Measurements from ENCODE around the gene SSH2.
A peak's percentile ranks its signal among the peaks of the same experiment; 100 is the strongest.

Gene SSH2

GRCh38 chr17:29837531-29837930 lies 92.5 kb downstream of the SSH2 start:
- no peak overlapping the region for H3K4me3 ChIP-seq (ENCODE audit: control insufficient read depth, low read depth, low read length)
- DNase-seq (ENCODE audit: low read depth): no peak
- TF ChIP-seq, protein P1, sequence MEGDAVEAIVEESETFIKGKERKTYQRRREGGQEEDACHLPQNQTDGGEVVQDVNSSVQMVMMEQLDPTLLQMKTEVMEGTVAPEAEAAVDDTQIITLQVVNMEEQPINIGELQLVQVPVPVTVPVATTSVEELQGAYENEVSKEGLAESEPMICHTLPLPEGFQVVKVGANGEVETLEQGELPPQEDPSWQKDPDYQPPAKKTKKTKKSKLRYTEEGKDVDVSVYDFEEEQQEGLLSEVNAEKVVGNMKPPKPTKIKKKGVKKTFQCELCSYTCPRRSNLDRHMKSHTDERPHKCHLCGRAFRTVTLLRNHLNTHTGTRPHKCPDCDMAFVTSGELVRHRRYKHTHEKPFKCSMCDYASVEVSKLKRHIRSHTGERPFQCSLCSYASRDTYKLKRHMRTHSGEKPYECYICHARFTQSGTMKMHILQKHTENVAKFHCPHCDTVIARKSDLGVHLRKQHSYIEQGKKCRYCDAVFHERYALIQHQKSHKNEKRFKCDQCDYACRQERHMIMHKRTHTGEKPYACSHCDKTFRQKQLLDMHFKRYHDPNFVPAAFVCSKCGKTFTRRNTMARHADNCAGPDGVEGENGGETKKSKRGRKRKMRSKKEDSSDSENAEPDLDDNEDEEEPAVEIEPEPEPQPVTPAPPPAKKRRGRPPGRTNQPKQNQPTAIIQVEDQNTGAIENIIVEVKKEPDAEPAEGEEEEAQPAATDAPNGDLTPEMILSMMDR (conservative IDR thresholded peaks at IDR 0.05; ENCODE audit: control insufficient read depth, insufficient read depth, low read depth, low read length): no peak

GRCh38 chr17:29836643-29837042 lies 93.4 kb downstream of the SSH2 start:
- H3K4me3 ChIP-seq (ENCODE audit: control insufficient read depth, low read depth, low read length): no peak overlapping the region
- TF ChIP-seq, protein P1 (conservative IDR thresholded peaks at IDR 0.05; ENCODE audit: control insufficient read depth, insufficient read depth, low read depth, low read length): no peak
- peak; percentile 66 for DNase-seq (ENCODE audit: low read depth)

DNA sequence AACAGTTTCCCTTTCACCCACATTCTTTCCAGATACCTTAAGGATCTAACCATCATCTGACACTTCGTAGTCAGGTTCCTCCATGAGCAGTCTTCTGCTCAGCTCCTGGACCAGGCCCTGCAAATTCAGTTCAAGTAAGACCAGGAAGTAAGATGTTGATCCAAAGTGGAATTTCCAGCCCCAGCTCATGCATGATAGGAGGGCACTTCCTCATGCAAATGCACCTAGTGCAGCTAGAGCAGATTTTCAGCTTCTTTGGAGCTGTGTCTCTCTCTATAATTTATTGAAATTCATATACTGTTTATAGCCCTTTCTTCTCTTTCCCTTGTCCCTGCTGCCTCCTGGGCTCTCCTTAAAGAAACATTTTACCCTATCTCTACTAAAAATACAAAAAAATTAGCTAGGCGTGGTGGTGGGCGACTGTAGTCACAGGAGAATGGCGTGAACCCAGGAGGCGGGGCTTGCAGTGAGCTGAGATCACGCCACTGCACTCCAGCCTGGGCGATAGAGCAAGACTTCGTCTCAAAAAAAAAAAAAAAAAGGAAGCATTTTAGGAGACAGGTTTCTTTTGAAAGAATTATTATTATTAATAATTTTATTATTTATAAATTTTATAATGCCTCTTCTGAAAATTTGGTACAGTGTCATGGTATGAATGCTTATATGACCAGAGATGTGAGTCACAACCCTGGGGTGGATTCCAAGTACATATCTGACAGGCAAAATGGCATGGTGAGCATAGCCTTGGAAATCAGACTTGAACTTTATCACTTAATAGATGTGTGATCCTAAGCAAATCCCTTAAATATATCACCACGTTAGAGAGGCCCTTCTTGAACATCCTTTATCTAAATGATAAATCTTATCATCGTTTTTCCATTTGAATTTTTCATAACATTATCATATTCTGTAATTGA lies 94.3 kb downstream of the SSH2 start:
- no peak overlapping the region for H3K4me3 ChIP-seq (ENCODE audit: control insufficient read depth, low read depth, low read length)
- peak; percentile 72 for DNase-seq (ENCODE audit: low read depth)
- TF ChIP-seq, protein P1 (conservative IDR thresholded peaks at IDR 0.05; ENCODE audit: control insufficient read depth, insufficient read depth, low read depth, low read length): no peak

DNA sequence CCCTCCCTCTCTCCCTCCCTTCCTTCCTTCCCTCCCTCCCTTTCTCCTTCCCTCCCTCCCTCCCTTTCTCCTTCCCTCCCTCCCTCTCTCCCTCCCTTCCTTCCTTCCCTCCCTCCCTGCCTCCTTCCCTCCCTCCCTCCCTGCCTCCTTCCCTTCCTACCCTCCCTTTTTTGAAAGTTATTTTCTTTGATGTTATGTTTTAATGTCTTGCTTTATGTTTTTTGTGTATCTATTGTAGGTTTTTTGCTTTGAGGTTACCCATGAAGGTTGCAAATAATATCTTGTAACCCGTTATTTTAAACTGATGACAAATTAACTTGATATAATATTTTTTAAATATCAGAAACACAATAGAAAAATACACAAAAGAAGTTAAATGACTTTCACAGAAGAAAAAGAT lies 96.2 kb downstream of the SSH2 start:
- H3K4me3 ChIP-seq (ENCODE audit: control insufficient read depth, low read depth, low read length): no peak overlapping the region
- DNase-seq (ENCODE audit: low read depth): no peak
- TF ChIP-seq, protein P1 (conservative IDR thresholded peaks at IDR 0.05; ENCODE audit: control insufficient read depth, insufficient read depth, low read depth, low read length): no peak

- TF ChIP-seq, protein P1 (conservative IDR thresholded peaks at IDR 0.05; ENCODE audit: control insufficient read depth, insufficient read depth, low read depth, low read length): no peak
- H3K4me3 ChIP-seq (ENCODE audit: control insufficient read depth, low read depth, low read length): no peak overlapping the region
- no peak for DNase-seq (ENCODE audit: low read depth)
Observed at GRCh38 chr17:29828676-29829284, 101.2 kb downstream of the SSH2 start.

DNA sequence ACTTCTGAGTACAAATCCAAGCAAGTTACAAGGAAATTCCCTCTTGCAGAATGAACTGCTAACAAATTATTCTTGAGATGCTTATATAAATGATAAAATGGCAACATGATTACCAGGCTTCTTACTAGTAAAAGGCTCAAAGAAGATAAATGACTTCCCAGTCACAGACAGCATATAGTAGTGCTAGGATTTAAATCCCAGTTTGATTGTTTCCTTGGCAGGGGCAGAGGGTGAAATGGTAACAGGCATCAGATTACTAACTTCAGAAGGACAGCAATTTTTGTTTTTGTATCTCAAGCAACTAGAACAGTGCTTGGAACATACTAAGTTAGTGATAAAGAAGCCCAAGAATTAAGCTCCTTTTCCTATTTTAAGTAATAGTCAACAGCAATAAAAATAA lies 102.8 kb downstream of the SSH2 start:
- H3K4me3 ChIP-seq (ENCODE audit: control insufficient read depth, low read depth, low read length): no peak overlapping the region
- no peak for DNase-seq (ENCODE audit: low read depth)
- TF ChIP-seq, protein P1 (conservative IDR thresholded peaks at IDR 0.05; ENCODE audit: control insufficient read depth, insufficient read depth, low read depth, low read length): no peak
